Inferior parietal cortex (tissue), 1 donor: Measurements from ENCODE around the gene PI16.
"Not testable (repeated sequence)": the region's sequence is repeated elsewhere in the genome, so short reads cannot be mapped to it uniquely, and the experiment has no call there.

Source experiments
- DNase-seq: peaks from one replicate; pipeline ENCODE4 v3.0.0-alpha.2; 2016; ENCODE audit errors: extremely low spot score

Gene PI16

DNA sequence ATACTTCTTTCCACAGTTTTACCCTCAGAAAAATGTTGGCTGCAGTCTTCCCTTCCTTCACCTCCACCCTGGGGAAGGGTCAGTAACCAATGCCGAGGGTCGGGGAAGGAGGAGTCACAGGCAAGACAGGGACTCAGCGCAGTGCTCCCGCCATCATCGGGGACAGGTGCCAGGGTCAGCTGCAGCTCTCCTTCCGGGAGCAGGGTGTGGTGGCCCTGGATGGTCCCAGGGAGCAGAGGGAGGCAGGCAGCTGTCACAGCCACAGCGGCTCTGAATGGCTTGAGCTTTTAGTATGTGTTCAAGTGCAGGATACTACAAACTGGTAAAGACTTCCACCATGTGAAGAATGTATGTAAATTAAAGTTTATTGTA is 26.0 kb upstream of the PI16 start:
- no peak for DNase-seq

DNA sequence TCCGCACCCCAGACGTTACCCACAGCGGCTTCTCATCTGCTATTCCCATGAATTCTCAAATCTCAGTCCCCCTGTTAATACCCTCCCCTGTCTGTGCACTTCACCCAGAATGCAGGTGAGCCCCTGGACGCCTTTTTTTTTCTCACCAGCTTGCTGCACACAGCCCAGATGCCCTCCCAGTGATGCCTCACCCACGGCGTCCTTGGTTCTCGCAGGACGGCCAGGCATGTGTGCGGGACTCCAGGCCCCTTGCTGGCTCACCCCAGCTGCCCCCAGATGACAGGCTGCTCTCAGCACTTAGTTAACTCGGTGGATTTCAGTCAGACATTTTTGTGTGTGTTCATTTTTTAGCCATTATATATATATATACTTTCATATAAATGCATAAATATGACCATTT is 25.4 kb upstream of the PI16 start:
- DNase-seq = no peak

DNA sequence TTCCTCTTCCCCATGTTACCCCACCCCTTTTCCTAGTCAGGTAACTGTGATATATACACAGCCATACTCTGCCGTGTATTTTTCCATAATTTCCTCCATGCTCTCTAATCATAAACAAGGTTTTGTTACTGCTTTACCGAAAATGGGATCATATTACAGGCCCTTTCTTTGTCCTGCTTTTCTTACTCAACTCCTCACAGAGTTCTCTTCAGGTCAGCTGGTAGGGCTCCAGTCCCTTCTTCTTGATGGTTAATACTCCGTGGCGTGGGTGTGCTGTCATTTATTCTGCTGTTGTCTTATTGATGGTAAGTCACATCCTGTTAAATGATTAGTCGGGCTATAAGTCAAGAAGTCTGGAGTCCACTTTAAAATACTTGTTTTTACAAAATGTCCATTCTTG is 24.9 kb upstream of the PI16 start:
- DNase-seq = no peak

DNA sequence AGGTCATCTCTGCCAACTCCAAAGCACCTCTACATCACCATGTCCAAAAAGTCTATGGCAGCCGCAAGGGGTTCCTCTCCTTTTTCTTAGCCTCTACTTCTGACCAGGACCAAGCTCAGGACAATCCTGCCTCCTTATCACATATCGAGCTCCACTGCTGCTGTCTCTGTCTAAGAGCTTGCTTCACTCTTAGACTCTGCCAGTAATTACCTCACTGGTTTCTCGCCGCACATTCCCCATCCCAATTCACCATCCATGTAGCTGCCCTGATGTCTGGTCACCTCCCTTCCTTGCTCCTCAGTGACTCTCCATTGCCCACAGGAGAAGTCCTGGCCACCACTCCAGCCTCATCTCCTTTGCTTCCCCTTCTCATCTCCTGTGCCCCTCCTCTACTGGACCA is 24.1 kb upstream of the PI16 start:
- DNase-seq = no peak

DNA sequence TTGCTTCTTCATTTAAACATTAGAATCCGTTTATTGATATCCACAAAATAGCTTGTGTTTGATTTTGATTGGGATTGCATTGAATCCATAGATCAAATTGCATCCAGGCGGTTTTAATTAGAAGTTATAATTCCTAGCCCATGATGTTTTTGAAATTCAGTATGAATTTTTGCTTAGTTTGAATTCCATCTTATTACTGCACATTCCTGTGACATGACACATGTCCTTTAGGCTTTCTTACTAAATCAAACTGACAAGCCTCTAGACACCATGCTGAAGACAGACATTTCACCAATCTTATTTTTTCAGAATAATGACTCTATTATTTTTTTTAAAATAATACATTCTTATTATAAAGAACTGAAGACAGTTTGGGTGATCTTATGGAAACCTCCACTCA is 21.4 kb upstream of the PI16 start:
- no peak for DNase-seq

DNA sequence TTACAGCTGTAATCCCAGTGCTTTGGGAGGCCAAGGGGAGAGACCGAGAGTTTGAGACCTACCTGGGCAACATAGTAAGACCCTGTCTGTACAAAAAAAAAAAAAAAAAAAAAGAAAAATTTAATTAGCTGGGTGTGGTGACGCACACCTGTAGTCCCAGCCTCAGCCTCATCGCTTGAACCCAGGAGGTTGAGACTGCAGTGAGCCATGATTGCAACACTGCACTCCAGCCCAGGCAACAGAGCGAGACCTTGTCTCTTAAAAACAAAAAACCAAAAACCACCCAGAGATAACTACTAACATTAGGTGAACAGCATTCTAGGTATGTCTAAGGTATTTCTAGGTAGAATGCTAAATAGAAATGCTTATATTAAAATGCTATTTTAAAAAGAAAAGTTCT is 21.0 kb upstream of the PI16 start:
- no peak for DNase-seq

DNA sequence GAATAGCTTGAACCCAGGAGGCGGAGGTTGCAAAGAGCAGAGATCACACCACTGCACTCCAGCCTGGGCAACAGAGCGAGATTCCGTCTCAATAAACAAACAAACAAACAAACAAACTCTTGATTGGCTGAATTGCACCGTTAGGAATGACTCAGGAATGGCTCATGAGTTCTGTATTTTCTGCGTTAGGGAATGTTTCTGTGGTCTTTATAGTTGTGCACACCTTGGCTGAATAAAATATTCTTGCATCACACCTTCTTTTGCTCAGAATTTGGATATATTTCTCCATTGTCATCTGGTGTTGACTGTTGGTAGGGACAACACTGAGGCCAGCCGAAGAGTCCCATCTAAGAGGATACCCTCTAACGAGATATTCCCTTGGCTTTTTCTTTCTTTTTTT is 19.6 kb upstream of the PI16 start:
- no peak for DNase-seq

DNA sequence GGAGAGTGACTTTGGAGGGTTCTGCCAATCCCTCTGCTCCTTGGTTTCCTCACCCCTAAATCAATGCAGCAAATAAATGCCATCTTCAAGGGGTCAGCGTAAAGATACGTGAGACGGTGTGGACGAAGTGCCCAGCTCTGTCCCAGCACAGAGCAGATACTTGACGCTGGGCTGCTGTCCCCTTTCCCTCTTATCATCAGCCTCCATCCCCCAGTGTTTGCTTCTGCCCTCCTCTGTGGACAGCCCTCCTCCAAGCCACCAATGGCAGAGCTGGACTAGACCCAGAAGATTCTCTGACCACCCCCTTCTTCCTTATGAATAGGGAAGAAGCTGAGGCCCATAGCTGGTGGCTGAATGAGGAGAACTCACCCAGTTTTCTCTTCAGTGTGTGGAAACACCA is 17.7 kb upstream of the PI16 start:
- DNase-seq = no peak

DNA sequence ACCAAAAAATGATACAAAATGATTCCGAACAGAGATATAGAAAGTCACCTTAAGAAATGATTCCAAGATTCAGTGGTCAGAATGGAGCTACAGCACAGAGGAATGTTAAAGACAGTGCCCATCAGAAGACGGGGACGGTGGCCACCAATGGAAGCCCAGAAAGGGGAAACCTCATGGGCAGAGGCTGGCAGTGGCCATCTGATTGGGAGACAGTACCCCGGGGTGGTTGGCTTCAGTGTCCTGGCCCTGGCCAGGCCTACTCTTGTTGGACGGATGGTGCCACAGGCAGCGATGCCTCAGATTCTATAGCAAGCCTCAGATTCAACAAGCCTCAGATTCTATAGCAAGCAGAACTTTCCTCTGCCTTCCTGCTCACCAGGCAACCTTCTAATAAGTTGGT is 16.6 kb upstream of the PI16 start:
- DNase-seq = no peak

DNA sequence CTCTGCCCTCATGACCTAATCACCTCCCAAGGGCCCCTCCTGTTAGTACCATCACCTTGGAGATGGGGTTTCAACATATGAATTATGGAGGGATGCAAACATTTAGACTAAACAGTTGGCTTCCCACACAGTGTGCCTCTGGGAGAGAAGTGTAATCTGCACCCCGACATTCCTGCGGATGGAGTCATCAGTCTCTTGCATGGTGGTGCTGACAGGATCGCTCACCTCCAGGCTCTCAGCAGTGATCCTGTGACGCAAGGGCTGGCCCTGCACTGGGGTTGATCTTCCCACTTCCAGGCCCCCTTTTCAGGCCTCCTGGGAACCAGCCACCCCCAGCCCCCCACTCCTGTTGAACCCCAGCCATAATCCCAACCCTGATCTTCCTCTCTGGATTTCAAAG is 16.0 kb upstream of the PI16 start:
- no peak for DNase-seq

DNA sequence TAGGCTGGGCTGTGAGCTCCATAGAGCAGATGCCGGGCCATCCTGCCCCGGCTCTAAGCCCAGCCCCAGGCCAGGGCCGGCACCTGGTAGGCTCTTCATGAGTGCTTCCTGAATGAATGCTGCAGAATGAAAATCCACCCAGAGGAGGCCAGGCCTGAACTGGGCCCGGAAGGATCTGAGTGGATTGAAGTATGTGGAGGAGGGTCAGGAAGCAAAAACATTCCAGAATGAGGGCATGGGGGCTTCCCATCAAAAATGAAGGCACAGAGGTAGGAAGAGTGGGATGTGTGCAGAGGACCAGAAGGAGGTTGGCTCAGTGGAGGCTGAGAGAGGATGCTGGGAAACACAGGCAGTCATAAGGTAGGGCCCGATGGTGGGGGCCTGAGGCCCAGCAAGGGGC is 15.5 kb upstream of the PI16 start:
- DNase-seq = not testable (repeated sequence)

DNA sequence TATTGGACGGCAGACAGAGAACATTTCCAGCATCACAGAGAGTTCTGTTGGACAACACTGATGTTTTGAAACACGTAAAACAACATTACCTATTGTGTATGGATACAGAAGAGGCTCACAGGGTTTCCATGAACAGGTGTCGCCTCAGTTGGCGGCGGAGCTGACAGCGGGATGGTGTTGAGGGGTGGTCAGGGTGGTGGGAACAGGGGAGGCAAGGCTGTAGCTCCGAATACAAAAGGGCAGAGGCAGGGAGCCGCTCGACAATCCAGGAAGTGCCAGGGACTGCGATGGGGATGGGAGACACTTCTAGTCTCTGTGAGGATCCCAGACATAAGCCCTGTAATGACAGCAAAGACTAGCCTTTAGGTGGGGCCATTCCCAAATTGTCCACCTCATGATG is 14.5 kb upstream of the PI16 start:
- no peak for DNase-seq

DNA sequence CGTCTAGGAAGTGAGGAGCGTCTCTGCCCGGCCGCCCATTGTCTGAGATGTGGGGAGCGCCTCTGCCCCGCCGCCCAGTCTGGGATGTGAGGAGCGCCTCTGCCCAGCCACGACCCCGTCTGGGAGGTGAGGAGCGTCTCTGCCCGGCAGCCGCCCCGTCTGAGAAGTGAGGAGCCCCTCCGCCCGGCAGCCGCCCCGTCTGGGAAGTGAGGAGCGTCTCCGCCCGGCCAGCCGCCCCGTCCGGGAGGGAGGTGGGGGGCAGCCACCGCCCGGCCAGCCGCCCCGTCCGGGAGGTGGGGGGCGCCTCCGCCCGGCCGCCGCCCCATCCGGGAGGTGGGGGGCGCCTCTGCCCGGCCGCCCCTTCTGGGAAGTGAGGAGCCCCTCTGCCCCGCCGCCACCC is 13.0 kb upstream of the PI16 start:
- DNase-seq = not testable (repeated sequence)

DNA sequence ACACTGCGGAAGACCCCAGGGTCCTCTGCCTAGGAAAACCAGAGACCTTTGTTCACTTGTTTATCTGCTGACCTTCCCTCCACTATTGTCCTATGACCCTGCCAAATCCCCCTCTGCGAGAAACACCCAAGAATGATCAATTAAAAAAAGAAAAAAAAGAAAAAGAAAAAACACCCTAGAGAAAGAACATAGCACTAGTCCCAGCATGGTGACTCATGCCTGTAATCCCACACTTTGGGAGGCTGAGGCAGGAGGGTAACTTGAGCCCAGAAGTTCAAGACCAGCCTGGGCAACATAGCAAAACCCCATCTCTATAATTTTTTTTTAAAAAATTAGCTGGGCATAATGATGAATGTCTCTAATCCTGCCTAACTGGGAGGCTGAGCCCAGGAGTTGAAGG is 12.2 kb upstream of the PI16 start:
- not testable (repeated sequence) for DNase-seq

DNA sequence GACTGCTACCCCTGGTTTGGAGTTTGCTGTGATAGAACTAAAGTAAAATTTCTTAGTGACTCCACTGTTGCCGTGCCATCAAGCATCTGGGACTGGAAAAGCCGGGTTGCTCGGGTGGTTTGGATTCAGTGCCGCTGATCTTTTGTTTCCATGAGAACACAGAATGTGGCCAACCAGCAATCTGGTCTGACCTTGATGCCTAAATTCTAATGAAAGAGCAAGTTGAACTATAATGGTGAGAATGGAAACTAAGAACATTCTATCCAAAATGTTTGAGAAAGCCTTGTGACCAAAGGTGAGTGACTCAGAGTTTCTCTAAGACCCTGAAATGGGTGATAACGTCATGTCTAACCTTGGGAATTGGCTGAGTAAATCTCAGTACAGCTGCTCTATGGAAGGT is 9.9 kb upstream of the PI16 start:
- DNase-seq = no peak

DNA sequence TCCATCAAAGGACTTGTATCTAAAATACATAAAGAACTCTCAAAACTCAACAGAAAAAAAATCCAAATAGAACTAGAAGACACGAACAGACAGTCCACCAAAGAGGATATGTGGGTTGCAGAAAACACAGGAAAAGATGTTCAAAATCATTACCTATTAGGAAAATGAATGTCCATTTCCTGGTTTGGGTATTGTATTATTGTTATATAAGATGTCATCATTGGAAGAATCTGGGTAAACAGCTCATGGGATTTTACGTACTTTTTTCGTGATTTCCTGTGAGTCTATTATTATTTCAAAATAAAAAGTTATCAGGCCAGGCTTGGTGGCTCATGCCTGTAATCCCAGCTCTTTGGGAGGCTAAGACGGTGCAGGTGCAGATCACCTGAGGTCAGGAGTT is 9.2 kb upstream of the PI16 start:
- no peak for DNase-seq

DNA sequence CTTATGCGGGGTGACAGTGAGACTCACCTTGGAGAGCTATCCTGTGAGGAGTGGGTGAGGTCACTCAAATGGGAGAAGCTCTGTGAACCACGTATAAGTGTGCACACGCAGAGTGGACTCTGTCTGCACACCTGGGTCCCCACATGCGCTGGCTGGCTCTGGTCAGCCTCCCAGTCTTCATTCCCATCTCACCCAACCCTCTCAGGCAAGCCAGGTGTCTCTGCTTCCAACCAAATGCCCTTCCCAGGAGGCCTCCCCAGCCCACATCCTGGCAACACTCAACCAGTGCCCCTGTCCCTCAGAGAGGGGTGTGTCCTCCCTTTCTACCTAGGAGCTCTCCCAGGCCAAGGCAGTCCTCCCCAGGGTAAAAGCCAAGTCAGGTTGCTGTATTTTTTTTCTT is 8.0 kb upstream of the PI16 start:
- DNase-seq = no peak

DNA sequence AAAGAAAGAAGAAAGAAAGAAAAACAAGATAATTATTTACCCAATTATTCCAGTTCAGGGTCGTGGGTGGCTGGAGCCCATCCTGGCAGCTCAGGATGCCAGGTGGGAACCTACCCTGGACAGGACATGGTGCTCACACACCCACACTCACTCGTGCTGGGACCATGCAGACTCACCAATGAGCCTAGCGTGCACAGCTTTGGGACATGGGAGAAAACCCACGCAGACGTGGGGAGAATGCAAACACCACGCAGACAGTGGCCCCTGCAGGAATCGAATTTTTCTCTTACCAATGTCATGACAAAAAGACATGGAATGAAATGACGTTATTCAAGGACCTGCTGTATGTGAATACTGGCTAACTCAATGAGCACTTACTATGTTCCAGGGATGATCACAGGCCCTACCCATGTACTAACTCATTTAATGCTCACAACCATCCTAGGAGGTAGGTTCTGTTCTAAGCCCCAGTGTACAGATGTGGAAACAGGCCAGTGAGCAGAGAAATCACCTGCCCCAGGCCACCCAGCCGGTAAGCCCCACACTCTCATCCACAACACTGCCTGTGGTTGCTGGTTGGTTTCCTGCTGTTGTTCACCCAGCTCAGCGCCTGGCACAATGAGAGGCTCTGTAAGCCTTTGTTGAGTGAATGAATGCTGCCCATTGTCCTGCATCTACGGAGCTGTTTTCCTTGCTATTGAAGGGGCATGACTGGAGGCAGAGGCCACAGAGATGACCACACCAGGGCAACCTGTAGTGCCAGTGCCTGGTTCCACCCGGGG is 6.8 kb upstream of the PI16 start:
- DNase-seq = peak; percentile 78

DNA sequence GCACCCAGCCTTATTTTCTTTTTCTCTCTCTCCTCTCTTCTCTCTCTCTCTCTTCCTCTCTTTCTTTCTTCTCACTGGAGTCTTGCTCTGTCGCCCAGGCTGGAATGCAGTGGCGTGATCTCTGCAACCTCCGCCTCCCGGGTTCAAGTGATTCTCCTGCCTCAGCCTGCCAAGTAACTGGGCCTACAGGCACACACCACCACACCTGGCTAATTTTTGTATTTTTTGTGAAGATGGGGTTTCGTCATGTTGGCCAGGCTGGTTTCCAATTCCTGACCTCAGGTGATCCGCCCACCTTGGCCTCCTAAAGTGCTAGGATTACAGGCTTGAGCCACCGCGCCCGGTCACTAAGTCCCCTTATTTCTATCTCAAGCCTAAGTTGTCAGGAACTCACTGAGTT is 5.5 kb upstream of the PI16 start:
- DNase-seq = not testable (repeated sequence)

DNA sequence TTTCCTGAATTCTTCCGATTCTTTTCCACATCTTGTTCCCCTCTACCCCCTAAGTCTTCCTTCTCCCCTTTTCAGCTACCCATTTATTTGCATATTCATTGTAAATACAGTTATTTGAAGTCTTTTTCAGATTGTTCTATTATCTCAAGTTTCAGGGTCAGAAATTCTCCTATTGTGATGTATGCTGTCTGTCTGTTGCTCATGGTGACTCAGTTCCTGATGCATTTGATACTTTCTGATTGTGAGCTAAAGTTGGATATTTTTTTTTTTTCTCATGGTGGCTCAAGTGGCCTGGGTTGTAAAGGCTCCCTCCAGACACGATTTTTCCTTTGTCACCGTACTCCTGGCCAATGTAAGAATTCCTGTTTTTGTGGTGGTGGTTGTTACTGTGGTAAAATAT is 4.9 kb upstream of the PI16 start:
- no peak for DNase-seq

DNA sequence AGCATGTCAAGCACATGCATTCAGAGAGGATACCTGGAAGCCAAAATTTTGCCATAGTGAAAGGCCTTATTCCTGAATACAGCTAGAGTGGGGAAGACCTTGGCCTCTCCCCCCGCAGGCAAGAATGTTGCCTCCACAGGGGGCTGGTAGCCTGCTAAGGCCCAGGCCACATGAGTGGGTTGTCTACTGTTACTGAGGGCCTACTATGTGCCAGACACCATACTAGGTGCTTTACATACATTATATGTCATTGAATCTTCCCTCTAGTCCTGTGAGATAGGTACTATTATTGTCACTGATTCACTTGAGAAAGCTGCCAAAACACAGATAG is 642 bp upstream of the PI16 start:
- no peak for DNase-seq

DNA sequence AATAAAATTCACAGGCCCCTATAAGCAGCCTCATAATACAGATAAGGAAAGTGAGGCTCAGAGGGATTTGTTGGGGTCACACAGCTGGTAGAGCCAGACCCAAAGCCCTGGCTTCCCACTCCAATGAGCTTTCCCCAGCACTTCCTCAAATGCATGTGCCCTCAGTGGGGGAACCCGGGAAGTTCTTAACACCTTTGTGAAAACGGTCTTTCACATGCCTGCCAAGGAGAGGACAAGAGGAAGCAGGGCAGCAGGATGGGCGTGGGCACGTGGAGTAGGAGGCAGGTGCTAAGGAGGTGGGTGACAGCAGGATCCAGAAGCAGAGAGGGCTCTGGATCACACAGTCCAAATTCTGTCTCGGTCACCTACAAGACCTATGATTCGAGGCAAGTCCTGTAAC is 598 bp downstream of the PI16 start:
- DNase-seq = no peak

DNA sequence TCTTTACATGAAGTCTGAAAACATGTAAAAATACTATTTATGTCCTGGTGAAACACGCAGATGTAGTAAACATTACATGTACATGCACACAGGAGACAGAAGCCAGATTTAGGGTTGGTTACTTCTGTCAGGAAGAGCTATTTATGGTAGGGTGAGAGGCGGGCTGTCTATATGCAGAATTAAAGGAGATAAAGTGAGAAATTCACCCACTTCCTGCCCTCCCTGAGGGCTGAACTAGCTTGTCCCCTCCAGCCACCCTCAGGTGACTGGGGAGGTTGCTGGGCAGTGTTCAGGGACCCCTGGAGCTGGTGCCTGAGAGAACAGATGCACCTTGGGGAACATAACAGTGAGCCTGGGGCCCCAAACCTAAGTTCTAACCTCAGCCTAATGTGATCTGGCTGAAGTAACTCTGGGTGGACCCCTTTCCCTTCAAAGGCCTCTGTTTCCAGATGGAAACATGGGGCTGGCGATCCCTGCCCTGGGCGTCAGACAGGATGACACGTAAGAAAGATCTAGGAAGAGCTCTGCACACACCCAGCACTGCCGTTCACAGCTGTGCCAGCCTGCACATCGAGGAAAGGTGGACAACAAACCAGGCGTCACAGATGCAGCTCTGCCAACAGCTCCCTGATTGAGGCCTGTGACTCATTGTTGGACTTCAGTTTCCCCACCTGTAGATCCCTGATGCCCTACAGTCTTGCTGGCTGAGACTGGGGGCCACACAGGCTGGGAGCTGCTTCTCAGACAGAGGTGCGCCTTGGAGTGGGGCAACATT is 1.3 kb downstream of the PI16 start:
- no peak for DNase-seq

DNA sequence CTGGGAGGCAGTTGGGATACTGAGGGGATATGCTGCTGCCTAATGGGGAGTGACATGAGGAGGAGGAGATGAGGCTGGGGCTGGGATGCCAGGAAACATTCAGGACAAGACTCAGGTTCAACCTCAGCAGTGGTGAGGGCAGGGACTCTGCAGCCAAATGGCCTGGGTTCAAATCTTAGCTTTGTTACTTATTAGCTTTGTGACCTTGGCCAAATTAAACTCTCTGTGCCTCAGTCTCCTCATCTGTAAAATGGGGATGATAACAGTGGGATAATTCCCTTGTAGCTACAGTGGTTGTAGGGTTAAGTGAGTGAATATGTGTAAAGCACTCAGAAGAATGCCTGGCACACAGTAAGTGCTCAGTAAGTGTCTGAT is 1.9 kb downstream of the PI16 start:
- no peak for DNase-seq
